Upper lobe of left lung (tissue), 6 donors: ENCODE data around the gene GPC5. TPM values are rescaled to one million over a fixed set of nuclear protein-coding genes. Genes with fewer than 3 reads are reported as not detected.

Source experiments
- ATAC-seq, 2 donors: fragments of 200-7000 bp; cut with Tn5 transposase; one replicate each; pipeline ENCODE4 v1.9.1; 2022; ENCODE audit warnings: mild to moderate bottlenecking in 2 of 2, moderate library complexity in 2 of 2; ENCODE audit not compliant: low FRiP score in 2 of 2
- DNase-seq, 2 donors: peaks; one replicate each; pipeline ENCODE4 v3.0.0-alpha.2; 2019 to 2020
- H3K27ac ChIP-seq, 4 donors: fragments of 200-600 bp; sonication (generic); one replicate each; pipeline ENCODE4 v1.5.1; 2016 to 2019
- H3K27me3 ChIP-seq, 4 donors: fragments of 200-600 bp; sonication (generic); one replicate each; pipeline ENCODE4 v1.5.1; 2017 to 2019
- H3K36me3 ChIP-seq, 4 donors: fragments of 200-600 bp; sonication (generic); one replicate each; pipeline ENCODE4 v1.5.1; 2016 to 2019
- H3K4me1 ChIP-seq, 4 donors: fragments of 200-600 bp; sonication (generic); one replicate each; pipeline ENCODE4 v1.5.1; 2018 to 2019
- H3K4me3 ChIP-seq, 4 donors: fragments of 200-600 bp; sonication (generic); one replicate each; pipeline ENCODE4 v1.5.1; 2017 to 2019; ENCODE audit warnings: mild to moderate bottlenecking in 2 of 4, moderate library complexity in 1 of 4
- H3K9me3 ChIP-seq, 4 donors: fragments of 200-600 bp; sonication (generic); one replicate each; pipeline ENCODE4 v1.5.1; 2018 to 2019
- CTCF ChIP-seq, 6 experiments: fragments of 450-650 bp in 4 of 6; fragments of 200-600 bp in 2 of 6; sonication (generic) in 2 of 6; IDR thresholded peaks; one replicate each; pipeline ENCODE4 v1.5.1; 2016 to 2019; ENCODE audit warnings: antibody characterized with exemption in 6 of 6
- EP300 ChIP-seq, 4 donors: sonication (generic); formaldehyde crosslinking; IDR thresholded peaks; one replicate each; pipeline ENCODE4 v1.5.1; 2017; ENCODE audit warnings: antibody characterized with exemption in 4 of 4, control low read depth in 2 of 4
- POLR2A ChIP-seq, 4 donors: fragments of 450-650 bp; IDR thresholded peaks; one replicate each; pipeline ENCODE4 v1.5.1; 2016 to 2017; ENCODE audit warnings: antibody characterized with exemption in 4 of 4, mild to moderate bottlenecking in 2 of 4
- POLR2AphosphoS5 ChIP-seq, 2 donors: sonication (generic); formaldehyde crosslinking; IDR thresholded peaks; one replicate each; pipeline ENCODE4 v1.5.1; 2017; ENCODE audit warnings: antibody characterized with exemption in 2 of 2
- WGBS, 2 donors: methylation state at CpG; one replicate each; pipeline ENCODE4 v1.1.5; 2017 to 2018; 5-methylcytosine and 5-hydroxymethylcytosine counted together
- total RNA-seq, 6 donors: library from RNA; depleted of rRNA in 4 of 6; stranded (reverse); fragments of >200 nt in 4 of 6; gene quantifications; one replicate each; pipeline versions ENCODE4 v1.1.0 to v1.2.1, GENCODE V29; 2016 to 2021
- donor health status: DM: no; HTN: no; CAD: no; lungs with moderate emphysema.
- donor health status: DM: no; HTN: yes; CAD: no; lungs with severe emphysema.

GPC5 gene
- total RNA-seq, 6 donors from 2014 or later, result 7.6 to 51.4 (median 12.8) TPM

- H3K9me3 ChIP-seq, result no peaks in the 10 kb centered on the region
- H3K4me1 ChIP-seq, result no peaks in the 10 kb centered on the region
- H3K36me3 ChIP-seq, result no peaks in the 10 kb centered on the region
- no peak for ATAC-seq
- H3K27ac ChIP-seq, result no peak overlapping the region
- no peak for TF ChIP-seq POLR2A (IDR thresholded peaks at IDR 0.05)
- no peak for TF ChIP-seq EP300 (IDR thresholded peaks at IDR 0.05)
- no peak for TF ChIP-seq POLR2AphosphoS5 (IDR thresholded peaks at IDR 0.05)
- TF ChIP-seq CTCF (IDR thresholded peaks at IDR 0.05), result no peak
- 65 to 69% methylated on average over 3 of the region's 3 CpGs for WGBS, 2 donors
- no peaks in the 10 kb centered on the region for H3K27me3 ChIP-seq
- DNase-seq, result no peak
- H3K4me3 ChIP-seq, result no peak overlapping the region
Observed at GRCh38 chr13:91609353-91609752, 210.9 kb downstream of the GPC5 start.

GRCh38 chr13:91618315-91618714 lies 219.9 kb downstream of the GPC5 start:
- 83 to 91% methylated on average over 3 of the region's 3 CpGs for WGBS, 2 donors
- Histone ChIP-seq H3K27ac (no peak overlapping the region), H3K36me3 (no peaks in the 10 kb centered on the region), H3K9me3 (no peaks in the 10 kb centered on the region), H3K4me1 (no peaks in the 10 kb centered on the region), H3K27me3 (no peaks in the 10 kb centered on the region), H3K4me3 (no peak overlapping the region)
- ATAC-seq (no peak), DNase-seq (no peak)
- TF ChIP-seq EP300 (IDR thresholded peaks at IDR 0.05) (no peak), POLR2AphosphoS5 (IDR thresholded peaks at IDR 0.05) (no peak), CTCF (IDR thresholded peaks at IDR 0.05) (no peak), POLR2A (IDR thresholded peaks at IDR 0.05) (no peak)

DNA sequence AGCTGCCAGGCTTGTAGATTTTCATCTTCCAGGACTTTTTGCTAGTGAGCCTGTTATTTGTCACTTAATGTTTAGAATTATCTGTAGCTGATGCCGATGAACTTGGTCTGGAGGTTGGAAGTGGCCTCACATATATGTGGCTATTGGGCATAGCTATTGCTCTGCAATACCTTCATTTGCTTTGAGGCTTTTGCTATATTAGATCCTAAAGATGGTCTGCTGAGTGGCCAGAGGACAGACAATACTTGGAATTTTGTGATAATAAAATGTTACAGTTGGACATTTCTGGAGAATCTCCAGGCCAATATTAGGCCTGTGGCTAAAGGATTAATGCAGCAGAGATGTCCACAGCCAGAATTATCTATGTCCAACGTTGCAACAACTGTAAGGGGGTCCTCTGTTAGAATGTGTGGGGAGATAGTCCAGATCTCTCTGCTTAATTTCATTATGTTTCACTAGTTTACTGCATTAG lies 222.3 kb downstream of the GPC5 start:
- DNase-seq (no peak), ATAC-seq (no peak)
- H3K27ac ChIP-seq, result no peak overlapping the region
- no peaks in the 10 kb centered on the region for H3K36me3 ChIP-seq
- TF ChIP-seq POLR2A (IDR thresholded peaks at IDR 0.05), result no peak
- no peaks in the 10 kb centered on the region for H3K27me3 ChIP-seq
- H3K9me3 ChIP-seq, result no peaks in the 10 kb centered on the region
- H3K4me1 ChIP-seq, result no peaks in the 10 kb centered on the region
- WGBS, 2 donors, result 73 to 74% methylated on average over 2 of the region's 2 CpGs
- no peak overlapping the region for H3K4me3 ChIP-seq

DNA sequence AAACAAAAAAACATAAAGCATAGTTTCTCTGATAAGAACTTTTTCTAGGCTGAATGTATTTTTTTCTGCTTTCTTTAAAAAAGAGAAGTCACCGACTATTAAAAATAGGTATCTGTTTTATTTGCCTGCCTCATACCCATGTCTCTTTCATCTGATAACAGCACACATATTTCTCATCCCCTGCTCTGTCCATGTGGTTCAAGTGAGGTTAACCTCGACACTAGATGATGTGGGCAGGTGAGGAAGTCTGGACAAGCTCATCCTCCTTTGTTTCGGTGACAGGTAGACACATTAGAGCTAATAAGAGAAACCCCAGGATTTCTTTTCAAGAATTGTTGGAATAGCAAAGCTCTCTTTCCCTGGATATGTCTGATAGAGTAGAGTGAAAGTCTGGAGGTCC lies 222.7 kb downstream of the GPC5 start:
- ATAC-seq (no peak), DNase-seq (no peak)
- 79 to 82% methylated on average over 3 of the region's 3 CpGs for WGBS, 2 donors
- TF ChIP-seq EP300 (IDR thresholded peaks at IDR 0.05), result no peak
- TF ChIP-seq POLR2AphosphoS5 (IDR thresholded peaks at IDR 0.05), result no peak
- no peak for TF ChIP-seq CTCF (IDR thresholded peaks at IDR 0.05)
- no peak for TF ChIP-seq POLR2A (IDR thresholded peaks at IDR 0.05)
- Histone ChIP-seq H3K9me3 (no peaks in the 10 kb centered on the region), H3K27me3 (no peaks in the 10 kb centered on the region), H3K36me3 (no peaks in the 10 kb centered on the region), H3K27ac (no peak overlapping the region), H3K4me1 (no peaks in the 10 kb centered on the region), H3K4me3 (no peak overlapping the region)

DNA sequence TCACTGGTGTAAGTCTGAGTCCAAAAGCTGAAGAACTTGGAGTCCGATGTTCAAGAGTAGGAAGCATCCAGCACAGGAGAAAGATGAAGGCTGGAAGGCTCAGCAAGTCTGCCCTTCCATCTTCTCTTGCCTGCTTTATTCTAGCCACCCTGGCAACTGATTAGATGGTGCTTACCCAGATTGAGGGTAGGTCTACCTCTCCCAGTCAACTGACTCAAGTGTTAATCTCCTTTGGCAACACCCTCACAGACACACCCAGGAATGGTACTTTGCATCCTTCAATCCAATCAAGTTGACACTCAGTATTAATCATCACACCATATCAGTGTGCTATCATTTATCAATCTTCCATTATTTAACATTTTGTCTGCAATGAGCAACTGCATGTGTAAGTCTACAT lies 223.5 kb downstream of the GPC5 start:
- ATAC-seq, result no peak
- TF ChIP-seq POLR2A (IDR thresholded peaks at IDR 0.05), result no peak
- no peak for TF ChIP-seq EP300 (IDR thresholded peaks at IDR 0.05)
- no peak for TF ChIP-seq POLR2AphosphoS5 (IDR thresholded peaks at IDR 0.05)
- TF ChIP-seq CTCF (IDR thresholded peaks at IDR 0.05), result no peak
- DNase-seq, result no peak
- no peaks in the 10 kb centered on the region for H3K9me3 ChIP-seq
- no peak overlapping the region for H3K4me3 ChIP-seq
- H3K36me3 ChIP-seq, result no peaks in the 10 kb centered on the region
- no peaks in the 10 kb centered on the region for H3K4me1 ChIP-seq
- no peak overlapping the region for H3K27ac ChIP-seq
- WGBS, 2 donors, result 83 to 100% methylated on average over 1 of the region's 1 CpG
- H3K27me3 ChIP-seq, result no peaks in the 10 kb centered on the region
